HepG2 (cell line): ENCODE results near the gene TMEM253. TPM values are rescaled to one million over a fixed set of nuclear protein-coding genes. Genes with fewer than 3 reads are reported as not detected.

Experiments used
- CCDC6 ChIP-seq: sonication (generic); formaldehyde crosslinking; IDR thresholded peaks from 2 replicates; pipeline ENCODE4 v1.8.1; 2022; ENCODE audit warnings: mild to moderate bottlenecking, missing genetic modification reagents, moderate library complexity
- KDM2A ChIP-seq: sonication (generic); formaldehyde crosslinking; IDR thresholded peaks from 2 replicates; pipeline ENCODE4 v1.4.0; 2020; ENCODE audit warnings: low read depth, missing genetic modification reagents, borderline replicate concordance
- ZNF20 ChIP-seq: sonication (generic); formaldehyde crosslinking; IDR thresholded peaks from 2 replicates; pipeline ENCODE4 v1.4.0; 2020; ENCODE audit warnings: mild to moderate bottlenecking, moderate library complexity, missing genetic modification reagents
- ZNF205 ChIP-seq: IDR thresholded peaks from 2 replicates; pipeline ENCODE4 v1.6.1; 2018; ENCODE audit warnings: missing biosample characterization, missing genetic modification reagents
- ZNF547 ChIP-seq: sonication (generic); formaldehyde crosslinking; IDR thresholded peaks from 2 replicates; pipeline ENCODE4 v1.5.1; 2020; ENCODE audit warnings: mild to moderate bottlenecking, missing genetic modification reagents
- ZNF660 ChIP-seq: sonication (generic); formaldehyde crosslinking; IDR thresholded peaks from 2 replicates; pipeline ENCODE4 v1.5.1; 2020; ENCODE audit warnings: mild to moderate bottlenecking, low read depth, missing genetic modification reagents, borderline replicate concordance
- ZNF879 ChIP-seq: sonication (generic); formaldehyde crosslinking; IDR thresholded peaks from 2 replicates; pipeline ENCODE4 v1.8.1; 2023; ENCODE audit warnings: missing genetic modification reagents
- polyA plus RNA-seq, 8 experiments: library from polyadenylated mRNA; depleted of rRNA in 3 of 8; stranded (reverse) in 7 of 8; unstranded in 1 of 8; fragments of >200 nt; fragmentation: Illumina TruSeq in 4 of 8; extraction: Trizol in 4 of 8; gene quantifications; 2 replicates each; pipeline versions ENCODE4 v1.2.1 to v1.2.3, GENCODE V29; 2011 to 2016; ENCODE audit warnings: low read depth in 4 of 8, missing spikeins in 1 of 8, mixed read lengths in 1 of 8; ENCODE audit not compliant: insufficient read depth in 1 of 8
- total RNA-seq, 5 experiments: library from RNA; depleted of rRNA; stranded (reverse); fragments of >200 nt; fragmentation: Illumina TruSeq; extraction: Trizol; gene quantifications; 2 replicates each; pipeline ENCODE4 v1.2.3, GENCODE V29; 2016; ENCODE audit warnings: low read depth in 1 of 5
- TF ChIP-seq, protein P1 (sequence below): conservative IDR thresholded peaks from 2 replicates; pipeline ENCODE4 v1.6.1; 2018; ENCODE audit warnings: missing genetic modification reagents
- TF ChIP-seq, protein P2 (sequence below): sonication (generic); formaldehyde crosslinking; IDR thresholded peaks from 2 replicates; pipeline ENCODE4 v1.4.0; 2020; ENCODE audit warnings: missing genetic modification reagents, mild to moderate bottlenecking, borderline replicate concordance
- TF ChIP-seq, protein P3 (sequence below): IDR thresholded peaks from 2 replicates; pipeline ENCODE4 v1.6.1; 2016; ENCODE audit warnings: missing compliant biosample characterization, missing genetic modification reagents, borderline replicate concordance
- TF ChIP-seq, protein P4 (sequence below): sonication (generic); formaldehyde crosslinking; IDR thresholded peaks from 2 replicates; pipeline ENCODE4 v1.5.1; 2020; ENCODE audit warnings: mild to moderate bottlenecking, missing genetic modification reagents, borderline replicate concordance
- TF ChIP-seq, protein P5 (sequence below): sonication (generic); formaldehyde crosslinking; IDR thresholded peaks from 2 replicates; pipeline ENCODE4 v1.5.1; 2020; ENCODE audit warnings: mild to moderate bottlenecking, missing genetic modification reagents, moderate library complexity
- TF ChIP-seq, protein P6 (sequence below): sonication (generic); formaldehyde crosslinking; IDR thresholded peaks from 2 replicates; pipeline ENCODE4 v1.4.0; 2020; ENCODE audit warnings: mild to moderate bottlenecking, missing genetic modification reagents
- TF ChIP-seq, protein P7 (sequence below): sonication (generic); formaldehyde crosslinking; IDR thresholded peaks from 2 replicates; pipeline ENCODE4 v1.4.0; 2020; ENCODE audit warnings: missing genetic modification reagents

The TMEM253 gene
- total and polyA plus RNA-seq, 2 of the 13 experiments (the other 11 are each of a cell fraction or from before 2014, with no cell fraction given): 0.29 to 0.45 TPM

DNA sequence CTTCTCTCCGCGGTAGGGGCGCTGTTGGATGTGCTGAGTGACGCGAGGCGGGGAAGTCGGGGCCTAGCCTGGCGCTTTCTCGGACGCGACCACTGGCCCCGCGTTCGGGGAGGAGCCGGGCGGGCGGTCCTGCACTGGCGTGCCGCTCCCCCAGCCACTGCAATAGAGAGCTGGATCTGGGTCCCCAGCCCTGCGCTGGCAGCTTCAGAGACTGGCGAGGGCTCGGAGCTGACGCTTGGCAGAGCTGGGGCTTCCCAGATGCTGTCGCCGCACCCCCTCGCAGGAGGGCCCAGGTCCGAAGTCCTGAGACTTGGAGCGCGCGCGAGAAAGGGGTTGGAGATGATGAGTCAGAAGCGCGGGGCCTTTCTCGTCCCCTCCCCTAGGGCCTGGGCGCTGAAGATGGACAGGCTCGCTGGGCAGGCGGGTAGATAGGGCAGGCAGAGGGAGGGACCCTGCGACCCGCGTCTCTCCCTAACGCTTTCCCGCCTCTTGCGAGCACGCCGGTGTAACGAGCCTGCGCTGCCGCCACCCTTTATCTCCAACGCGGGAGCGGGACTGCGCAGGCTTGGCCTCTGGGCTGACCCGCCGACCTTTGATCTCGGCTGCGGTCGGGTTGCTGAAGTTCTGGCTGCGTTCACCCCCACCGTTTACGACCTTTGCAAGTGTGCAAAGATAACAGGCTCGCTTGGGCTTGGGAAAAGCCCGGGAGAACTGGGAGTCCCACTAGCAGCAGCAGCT, 3.0 kb downstream of the TMEM253 start (continued):
- TF ChIP-seq, protein P1, sequence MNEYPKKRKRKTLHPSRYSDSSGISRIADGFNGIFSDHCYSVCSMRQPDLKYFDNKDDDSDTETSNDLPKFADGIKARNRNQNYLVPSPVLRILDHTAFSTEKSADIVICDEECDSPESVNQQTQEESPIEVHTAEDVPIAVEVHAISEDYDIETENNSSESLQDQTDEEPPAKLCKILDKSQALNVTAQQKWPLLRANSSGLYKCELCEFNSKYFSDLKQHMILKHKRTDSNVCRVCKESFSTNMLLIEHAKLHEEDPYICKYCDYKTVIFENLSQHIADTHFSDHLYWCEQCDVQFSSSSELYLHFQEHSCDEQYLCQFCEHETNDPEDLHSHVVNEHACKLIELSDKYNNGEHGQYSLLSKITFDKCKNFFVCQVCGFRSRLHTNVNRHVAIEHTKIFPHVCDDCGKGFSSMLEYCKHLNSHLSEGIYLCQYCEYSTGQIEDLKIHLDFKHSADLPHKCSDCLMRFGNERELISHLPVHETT (CRISPR knock-in tag): peak; percentile 97
- TF ChIP-seq ZNF205 (CRISPR knock-in tag) (peak; percentile 67; the same call in 1 of the 2 replicates), CCDC6 (CRISPR knock-in tag) (peak; percentile 83), ZNF547 (CRISPR knock-in tag) (peak; percentile 98), KDM2A (peak; percentile 96), ZNF879 (CRISPR knock-in tag) (peak; percentile 99), ZNF660 (0 out of 2 replicates have a peak, but pooled peaks have one; percentile 65), ZNF20 (CRISPR knock-in tag) (peak; percentile 96)
- TF ChIP-seq, protein P2, sequence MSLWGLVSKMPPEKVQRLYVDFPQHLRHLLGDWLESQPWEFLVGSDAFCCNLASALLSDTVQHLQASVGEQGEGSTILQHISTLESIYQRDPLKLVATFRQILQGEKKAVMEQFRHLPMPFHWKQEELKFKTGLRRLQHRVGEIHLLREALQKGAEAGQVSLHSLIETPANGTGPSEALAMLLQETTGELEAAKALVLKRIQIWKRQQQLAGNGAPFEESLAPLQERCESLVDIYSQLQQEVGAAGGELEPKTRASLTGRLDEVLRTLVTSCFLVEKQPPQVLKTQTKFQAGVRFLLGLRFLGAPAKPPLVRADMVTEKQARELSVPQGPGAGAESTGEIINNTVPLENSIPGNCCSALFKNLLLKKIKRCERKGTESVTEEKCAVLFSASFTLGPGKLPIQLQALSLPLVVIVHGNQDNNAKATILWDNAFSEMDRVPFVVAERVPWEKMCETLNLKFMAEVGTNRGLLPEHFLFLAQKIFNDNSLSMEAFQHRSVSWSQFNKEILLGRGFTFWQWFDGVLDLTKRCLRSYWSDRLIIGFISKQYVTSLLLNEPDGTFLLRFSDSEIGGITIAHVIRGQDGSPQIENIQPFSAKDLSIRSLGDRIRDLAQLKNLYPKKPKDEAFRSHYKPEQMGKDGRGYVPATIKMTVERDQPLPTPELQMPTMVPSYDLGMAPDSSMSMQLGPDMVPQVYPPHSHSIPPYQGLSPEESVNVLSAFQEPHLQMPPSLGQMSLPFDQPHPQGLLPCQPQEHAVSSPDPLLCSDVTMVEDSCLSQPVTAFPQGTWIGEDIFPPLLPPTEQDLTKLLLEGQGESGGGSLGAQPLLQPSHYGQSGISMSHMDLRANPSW: peak; percentile 99; the same call in 1 of the 2 replicates
- TF ChIP-seq, protein P3, sequence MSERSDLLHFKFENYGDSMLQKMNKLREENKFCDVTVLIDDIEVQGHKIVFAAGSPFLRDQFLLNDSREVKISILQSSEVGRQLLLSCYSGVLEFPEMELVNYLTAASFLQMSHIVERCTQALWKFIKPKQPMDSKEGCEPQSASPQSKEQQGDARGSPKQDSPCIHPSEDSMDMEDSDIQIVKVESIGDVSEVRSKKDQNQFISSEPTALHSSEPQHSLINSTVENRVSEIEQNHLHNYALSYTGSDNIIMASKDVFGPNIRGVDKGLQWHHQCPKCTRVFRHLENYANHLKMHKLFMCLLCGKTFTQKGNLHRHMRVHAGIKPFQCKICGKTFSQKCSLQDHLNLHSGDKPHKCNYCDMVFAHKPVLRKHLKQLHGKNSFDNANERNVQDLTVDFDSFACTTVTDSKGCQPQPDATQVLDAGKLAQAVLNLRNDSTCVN (CRISPR knock-in tag): peak; percentile 20
- TF ChIP-seq, protein P4, sequence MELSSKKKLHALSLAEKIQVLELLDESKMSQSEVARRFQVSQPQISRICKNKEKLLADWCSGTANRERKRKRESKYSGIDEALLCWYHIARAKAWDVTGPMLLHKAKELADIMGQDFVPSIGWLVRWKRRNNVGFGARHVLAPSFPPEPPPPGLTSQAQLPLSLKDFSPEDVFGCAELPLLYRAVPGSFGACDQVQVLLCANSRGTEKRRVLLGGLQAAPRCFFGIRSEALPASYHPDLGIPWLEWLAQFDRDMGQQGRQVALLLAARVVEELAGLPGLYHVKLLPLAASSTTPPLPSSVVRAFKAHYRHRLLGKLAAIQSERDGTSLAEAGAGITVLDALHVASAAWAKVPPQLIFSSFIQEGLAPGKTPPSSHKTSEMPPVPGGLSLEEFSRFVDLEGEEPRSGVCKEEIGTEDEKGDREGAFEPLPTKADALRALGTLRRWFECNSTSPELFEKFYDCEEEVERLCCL (CRISPR knock-in tag): peak; percentile 95
- TF ChIP-seq, protein P5, sequence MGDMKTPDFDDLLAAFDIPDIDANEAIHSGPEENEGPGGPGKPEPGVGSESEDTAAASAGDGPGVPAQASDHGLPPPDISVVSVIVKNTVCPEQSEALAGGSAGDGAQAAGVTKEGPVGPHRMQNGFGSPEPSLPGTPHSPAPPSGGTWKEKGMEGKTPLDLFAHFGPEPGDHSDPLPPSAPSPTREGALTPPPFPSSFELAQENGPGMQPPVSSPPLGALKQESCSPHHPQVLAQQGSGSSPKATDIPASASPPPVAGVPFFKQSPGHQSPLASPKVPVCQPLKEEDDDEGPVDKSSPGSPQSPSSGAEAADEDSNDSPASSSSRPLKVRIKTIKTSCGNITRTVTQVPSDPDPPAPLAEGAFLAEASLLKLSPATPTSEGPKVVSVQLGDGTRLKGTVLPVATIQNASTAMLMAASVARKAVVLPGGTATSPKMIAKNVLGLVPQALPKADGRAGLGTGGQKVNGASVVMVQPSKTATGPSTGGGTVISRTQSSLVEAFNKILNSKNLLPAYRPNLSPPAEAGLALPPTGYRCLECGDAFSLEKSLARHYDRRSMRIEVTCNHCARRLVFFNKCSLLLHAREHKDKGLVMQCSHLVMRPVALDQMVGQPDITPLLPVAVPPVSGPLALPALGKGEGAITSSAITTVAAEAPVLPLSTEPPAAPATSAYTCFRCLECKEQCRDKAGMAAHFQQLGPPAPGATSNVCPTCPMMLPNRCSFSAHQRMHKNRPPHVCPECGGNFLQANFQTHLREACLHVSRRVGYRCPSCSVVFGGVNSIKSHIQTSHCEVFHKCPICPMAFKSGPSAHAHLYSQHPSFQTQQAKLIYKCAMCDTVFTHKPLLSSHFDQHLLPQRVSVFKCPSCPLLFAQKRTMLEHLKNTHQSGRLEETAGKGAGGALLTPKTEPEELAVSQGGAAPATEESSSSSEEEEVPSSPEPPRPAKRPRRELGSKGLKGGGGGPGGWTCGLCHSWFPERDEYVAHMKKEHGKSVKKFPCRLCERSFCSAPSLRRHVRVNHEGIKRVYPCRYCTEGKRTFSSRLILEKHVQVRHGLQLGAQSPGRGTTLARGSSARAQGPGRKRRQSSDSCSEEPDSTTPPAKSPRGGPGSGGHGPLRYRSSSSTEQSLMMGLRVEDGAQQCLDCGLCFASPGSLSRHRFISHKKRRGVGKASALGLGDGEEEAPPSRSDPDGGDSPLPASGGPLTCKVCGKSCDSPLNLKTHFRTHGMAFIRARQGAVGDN (CRISPR knock-in tag): peak; percentile 100
- TF ChIP-seq, protein P6, sequence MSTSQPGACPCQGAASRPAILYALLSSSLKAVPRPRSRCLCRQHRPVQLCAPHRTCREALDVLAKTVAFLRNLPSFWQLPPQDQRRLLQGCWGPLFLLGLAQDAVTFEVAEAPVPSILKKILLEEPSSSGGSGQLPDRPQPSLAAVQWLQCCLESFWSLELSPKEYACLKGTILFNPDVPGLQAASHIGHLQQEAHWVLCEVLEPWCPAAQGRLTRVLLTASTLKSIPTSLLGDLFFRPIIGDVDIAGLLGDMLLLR: peak; percentile 94
- TF ChIP-seq, protein P7, sequence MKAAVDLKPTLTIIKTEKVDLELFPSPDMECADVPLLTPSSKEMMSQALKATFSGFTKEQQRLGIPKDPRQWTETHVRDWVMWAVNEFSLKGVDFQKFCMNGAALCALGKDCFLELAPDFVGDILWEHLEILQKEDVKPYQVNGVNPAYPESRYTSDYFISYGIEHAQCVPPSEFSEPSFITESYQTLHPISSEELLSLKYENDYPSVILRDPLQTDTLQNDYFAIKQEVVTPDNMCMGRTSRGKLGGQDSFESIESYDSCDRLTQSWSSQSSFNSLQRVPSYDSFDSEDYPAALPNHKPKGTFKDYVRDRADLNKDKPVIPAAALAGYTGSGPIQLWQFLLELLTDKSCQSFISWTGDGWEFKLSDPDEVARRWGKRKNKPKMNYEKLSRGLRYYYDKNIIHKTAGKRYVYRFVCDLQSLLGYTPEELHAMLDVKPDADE (CRISPR knock-in tag): peak; percentile 79; the same call in 1 of the 2 replicates
